Measurements from ENCODE around the gene ZSWIM5.

Gene ZSWIM5

DNA sequence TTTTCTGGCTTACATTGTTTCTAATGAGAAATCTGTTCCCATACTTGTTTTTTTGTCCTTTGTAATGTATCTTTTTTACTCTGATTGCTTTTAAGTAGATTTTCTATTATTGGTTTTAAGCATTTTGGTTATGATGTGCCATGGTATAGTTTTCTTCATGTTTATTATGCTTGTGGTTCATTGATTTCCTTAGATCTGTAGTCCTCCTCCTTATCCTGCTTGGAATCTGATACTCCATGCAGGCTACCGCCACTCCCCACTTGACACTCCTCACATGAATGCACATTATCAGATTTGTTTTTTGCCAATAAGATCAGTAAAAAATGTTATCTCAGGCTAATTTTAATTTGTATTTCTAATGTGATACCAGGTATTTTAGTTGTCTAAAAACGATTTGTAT, 173.6 kb downstream of the ZSWIM5 start:
- DNase-seq (ENCODE audit: low read depth in 3 of 3) = no peak

- DNase-seq (ENCODE audit: low read depth in 3 of 3) = no peak
These were observed 180.0 kb downstream of the ZSWIM5 start for GRCh38 chr1:45026446-45026845.

DNA sequence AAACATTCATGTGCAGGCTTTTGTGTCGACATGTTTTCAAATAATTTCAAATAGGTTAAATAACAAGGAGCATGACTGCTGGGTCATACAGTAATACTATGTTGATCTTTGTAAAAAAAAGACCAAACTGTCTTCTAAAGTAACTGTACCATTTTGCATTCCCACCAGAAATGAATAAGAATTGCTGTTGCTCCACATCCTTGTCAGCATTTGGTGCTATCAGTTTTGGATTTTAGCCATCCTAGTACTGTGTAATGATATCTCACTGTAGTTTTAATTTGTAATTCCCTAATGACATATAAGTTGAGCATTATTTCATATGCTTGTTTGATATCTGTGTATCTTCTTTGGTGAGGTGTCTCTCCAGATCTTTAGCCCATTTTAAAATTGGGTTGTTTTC, 182.7 kb downstream of the ZSWIM5 start:
- DNase-seq (ENCODE audit: low read depth in 3 of 3) = no peak

- peak; percentile 44 to 46 (median 45) for DNase-seq (ENCODE audit: low read depth in 3 of 3)
These were observed 187.7 kb downstream of the ZSWIM5 start for GRCh38 chr1:45018599-45019230.

GRCh38 chr1:45016767-45017166, 189.6 kb downstream of the ZSWIM5 start:
- no peak for DNase-seq (ENCODE audit: low read depth in 3 of 3)

DNA sequence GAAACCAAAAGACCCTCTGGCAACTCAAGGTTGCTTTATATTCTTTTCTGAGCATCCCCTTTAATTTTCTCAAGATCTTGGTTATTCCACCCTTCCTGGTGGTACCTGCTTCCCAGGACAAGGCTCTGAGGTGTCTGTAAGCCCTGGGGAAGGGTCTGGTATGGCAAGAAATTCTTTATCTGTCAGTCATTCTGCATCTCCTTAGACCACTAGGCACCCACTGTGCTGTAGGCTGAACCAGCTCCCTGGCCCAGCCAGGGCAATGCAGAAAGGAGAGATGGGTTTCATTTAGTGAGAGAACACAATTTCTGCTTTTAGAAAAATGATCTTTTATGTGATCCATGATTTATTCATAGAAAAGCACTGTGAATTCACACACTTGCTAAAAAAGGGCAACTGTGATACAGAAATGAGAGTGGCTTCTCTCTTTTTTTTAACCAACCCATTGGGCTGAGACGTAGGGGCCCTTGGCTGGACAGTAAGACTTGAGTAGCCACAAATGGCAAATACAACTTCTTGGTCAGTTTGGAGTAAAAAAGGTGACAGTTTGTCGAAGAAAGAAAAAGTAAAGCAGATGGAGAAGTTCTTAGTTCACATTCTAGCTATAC, 190.2 kb downstream of the ZSWIM5 start:
- DNase-seq (ENCODE audit: low read depth in 3 of 3) = no peak

- no peak for DNase-seq (ENCODE audit: low read depth in 3 of 3)
These were observed 190.7 kb downstream of the ZSWIM5 start for GRCh38 chr1:45015683-45016082.

DNA sequence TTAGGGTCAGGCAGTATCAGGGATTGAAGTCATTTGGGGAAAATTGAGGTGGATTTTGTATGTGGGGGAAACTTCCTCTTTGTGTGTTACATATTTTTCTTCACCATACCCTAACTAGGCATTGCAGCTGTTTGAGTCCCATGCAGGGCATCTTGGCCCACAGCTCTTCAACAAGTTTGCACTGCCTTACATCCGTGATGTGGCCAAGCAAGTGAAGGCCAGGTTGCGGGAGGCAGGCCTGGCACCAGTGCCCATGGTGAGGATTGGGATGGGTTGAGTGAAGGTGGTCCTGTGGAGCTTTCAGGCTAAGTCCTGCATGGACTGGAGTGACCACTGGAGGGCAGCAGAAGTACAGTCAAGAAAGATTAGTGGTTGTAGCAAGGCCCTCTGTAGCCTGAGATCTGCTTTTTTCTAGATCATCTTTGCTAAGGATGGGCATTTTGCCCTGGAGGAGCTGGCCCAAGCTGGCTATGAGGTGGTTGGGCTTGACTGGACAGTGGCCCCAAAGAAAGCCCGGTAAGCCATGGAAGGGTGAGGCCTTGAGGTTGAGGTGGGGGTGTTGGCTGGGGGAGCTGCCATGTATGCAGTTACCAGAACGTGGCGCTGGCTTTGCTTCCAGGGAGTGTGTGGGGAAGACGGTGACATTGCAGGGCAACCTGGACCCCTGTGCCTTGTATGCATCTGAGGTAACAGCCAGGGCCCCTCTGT, 191.9 kb downstream of the ZSWIM5 start:
- DNase-seq (ENCODE audit: low read depth in 3 of 3) = peak; percentile 58 to 79 (median 64)

DNA sequence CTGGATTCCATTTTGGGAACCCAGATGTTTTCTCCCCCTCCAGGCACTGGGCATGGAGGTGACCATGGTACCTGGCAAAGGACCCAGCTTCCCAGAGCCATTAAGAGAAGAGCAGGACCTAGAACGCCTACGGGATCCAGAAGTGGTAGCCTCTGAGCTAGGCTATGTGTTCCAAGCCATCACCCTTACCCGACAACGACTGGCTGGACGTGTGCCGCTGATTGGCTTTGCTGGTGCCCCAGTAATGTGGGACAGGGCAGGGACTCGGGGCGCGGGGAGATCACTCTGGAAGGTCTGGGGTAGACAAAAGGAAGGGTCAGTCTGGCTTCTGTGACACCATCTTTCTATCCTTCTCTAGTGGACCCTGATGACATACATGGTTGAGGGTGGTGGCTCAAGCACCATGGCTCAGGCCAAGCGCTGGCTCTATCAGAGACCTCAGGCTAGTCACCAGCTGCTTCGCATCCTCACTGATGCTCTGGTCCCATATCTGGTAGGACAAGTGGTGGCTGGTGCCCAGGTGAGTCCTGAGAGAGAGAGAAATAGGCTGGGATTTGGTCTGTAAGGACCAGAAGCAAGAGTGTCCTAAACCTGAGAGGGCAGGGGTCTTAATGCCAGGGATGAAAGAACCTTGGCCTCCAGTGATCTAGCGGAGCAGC, 192.7 kb downstream of the ZSWIM5 start:
- no peak for DNase-seq (ENCODE audit: low read depth in 3 of 3)

DNA sequence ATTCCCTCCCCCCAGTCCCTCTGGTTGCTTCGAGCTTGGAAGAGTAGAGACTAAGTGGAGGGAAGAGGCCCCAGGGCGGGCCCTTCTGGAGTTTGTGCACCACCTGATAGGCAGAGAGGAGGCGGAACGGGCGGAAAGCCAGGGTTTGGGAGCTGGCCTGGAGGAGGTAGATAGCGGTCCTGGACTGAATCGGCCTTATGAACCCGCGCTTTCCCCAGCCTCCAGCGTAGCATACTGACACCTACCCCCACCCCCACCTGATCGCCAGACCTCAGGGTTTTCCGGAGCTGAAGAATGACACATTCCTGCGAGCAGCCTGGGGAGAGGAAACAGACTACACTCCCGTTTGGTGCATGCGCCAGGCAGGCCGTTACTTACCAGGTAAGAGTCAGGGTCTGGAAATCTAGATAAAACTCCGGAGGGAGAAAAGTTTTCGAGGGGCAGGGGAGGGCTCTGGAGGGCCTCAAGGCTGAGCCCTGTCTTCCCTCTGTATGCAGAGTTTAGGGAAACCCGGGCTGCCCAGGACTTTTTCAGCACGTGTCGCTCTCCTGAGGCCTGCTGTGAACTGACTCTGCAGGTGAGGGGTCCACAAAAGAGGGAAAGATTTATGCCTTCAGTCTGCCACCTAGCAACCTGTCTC, 193.6 kb downstream of the ZSWIM5 start:
- DNase-seq (ENCODE audit: low read depth in 3 of 3) = peak in 2 of 3 donors; percentile 23 to 30

- DNase-seq (ENCODE audit: low read depth in 3 of 3) = peak; percentile 78 to 89 (median 87)
These were observed 194.4 kb downstream of the ZSWIM5 start, which contains the start of gene UROD for GRCh38 chr1:45011837-45012638. Gene UROD (plus strand): TSS chr1:45012254. CDS start chr1:45012266, 12 bp downstream.

- DNase-seq (ENCODE audit: low read depth in 3 of 3) = peak; percentile 34 to 71 (median 52)
These were observed 195.3 kb downstream of the ZSWIM5 start, which contains the start of gene HECTD3 for GRCh38 chr1:45010855-45011811. Gene HECTD3 (minus strand): TSS chr1:45011324. CDS start chr1:45011257, 67 bp downstream.

DNA sequence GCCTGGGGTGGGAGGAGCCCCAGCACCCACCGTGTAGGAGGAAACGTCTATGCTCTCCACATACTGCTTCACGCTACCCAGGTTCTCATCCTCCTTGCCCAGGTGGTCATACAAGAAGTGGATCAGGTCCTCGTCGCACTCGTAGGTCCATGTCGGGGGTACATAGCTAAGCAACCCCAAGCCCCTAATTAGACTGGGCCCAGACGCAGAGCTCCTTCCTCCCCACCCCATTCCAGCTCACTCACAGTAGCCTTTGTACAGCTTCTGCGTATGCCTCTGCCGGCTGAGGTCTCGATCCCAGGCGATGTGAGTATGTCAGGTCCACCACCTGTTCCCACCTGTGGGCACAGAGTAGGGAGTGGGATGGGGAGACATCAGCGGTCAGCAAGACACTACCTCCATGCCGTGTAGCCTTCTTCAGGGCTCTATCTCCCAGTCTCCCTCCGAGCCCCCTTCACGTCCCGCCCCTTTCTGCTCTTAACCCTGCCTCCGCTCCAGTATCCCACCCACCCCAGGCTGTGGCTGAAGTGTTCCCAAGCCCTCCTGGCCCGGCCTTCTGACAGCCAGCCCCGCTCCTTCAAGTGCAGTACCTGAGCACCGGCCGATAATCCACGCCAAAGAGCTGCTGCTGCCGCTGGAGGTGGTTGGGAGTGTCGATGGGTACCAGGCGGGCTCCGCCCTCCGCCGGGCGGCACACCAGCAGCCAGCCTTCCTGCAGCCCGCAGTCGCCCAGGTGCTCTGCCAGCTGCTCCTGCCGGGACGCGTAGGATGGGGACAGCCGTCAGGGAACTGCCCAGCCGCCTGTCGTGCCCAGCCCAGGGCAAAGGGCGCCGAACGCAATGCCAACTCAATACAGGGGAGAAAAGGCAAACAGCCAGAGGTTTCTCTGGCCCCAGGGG, 196.2 kb downstream of the ZSWIM5 start:
- peak in 1 of 3 donors; percentile 24 for DNase-seq (ENCODE audit: low read depth in 3 of 3)

DNA sequence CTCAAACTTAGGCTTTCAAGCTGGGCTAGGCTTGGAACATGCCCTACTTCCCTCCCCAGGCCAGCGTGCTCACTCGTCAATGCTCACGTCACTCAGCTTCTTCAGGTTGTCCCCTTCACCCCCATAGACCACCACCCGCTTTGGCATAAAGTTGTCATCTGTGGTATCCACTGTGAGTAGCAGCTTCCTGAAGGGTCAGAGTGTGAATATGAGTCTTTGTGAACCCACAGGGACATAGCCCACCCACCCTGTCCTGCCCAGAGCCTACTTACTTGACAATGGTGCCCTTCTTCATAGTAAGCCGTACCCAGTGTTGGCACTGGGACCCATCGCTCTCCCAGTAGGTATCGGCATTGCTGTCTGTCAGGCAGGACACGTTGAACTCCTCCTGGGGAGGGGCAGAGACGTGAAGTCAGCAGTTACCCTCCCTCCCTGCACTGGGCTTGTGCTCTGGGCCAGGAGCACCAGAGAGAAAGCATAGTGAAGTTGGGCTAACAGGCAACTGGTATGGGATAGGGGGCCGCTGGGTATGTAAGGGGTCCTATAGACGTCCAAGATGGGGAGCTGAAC, 197.0 kb downstream of the ZSWIM5 start:
- DNase-seq (ENCODE audit: low read depth in 3 of 3) = no peak

DNA sequence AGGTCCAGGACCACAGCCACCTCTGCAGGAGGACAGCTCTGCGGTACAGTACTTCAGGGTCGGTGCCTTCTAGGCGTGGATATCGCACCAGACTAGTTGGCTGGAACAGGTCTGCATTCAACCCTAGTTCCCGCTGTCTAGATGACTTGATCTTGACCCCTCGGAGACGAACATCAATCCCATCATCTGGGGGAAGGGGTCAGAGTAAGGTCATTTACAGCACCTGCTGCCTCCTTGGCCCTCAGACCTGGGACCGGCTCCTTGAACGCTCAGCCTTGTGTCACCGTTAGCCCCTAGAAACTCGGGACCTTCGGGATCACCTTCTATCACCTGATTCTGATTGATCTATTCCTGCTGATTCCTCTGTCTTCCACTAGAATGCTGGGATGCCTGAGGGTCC, 197.9 kb downstream of the ZSWIM5 start:
- no peak for DNase-seq (ENCODE audit: low read depth in 3 of 3)

DNA sequence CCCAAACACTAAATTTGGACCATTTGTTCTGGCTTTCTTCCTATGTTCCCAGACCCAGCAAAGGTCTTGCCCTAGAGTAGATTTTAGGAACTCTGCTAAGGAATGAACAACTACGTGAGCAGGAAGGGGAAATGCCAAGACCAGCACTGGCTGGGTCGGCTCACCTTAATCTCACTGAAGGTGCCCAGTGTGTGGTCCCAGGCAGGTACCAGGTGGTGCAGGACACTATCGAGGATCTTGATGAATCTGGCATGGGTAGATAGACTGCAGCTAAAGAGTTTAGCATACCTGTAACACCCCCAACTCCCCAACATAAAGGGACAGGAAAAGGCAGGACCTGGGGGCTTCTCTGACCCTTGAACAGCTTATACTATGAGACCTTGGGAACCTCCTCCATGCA, 198.3 kb downstream of the ZSWIM5 start:
- DNase-seq (ENCODE audit: low read depth in 3 of 3) = no peak

DNA sequence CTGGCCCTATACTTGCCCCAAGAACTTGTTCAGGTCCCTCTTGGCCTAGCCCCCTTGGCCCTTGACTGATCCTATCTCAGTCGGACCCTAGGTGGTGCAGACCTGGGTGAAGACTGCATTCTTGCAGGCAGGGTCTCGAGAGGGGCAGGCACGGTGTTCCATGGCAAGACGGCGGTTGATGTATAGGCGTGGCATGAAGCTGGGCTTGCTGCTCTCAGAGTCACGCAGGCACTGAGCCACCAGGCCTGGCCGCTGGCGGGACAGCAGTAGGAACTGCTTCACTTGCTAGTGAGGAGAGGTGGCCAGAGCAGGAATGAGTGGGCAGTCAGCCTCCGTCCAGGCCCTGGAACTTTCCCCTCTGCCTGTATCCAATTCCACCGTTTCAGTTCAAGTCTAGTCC, 199.1 kb downstream of the ZSWIM5 start:
- no peak for DNase-seq (ENCODE audit: low read depth in 3 of 3)

DNA sequence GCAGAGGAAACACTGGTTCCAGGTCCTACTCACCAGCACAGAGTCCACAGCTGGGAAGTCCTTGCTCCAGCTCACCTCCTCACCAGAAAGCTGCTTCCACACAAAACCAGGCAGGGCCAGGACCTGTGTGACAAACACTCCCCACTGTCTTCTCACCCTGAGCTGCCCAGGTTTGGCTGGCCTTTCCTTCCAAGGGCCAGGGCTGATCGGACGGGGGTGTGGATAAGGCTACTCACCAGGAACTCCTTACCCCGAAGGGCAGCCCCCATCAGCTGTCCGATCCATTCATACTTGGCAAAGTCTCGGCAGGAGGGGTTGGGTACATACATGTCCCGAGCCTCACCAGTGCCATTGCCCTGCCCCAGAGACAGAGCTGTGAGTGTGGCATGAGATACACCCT, 200.6 kb downstream of the ZSWIM5 start:
- no peak for DNase-seq (ENCODE audit: low read depth in 3 of 3)
